HG03432 (cell line): ENCODE measurements around the gene ASPG.

Experiments used
- ATAC-seq: cut with Tn5 transposase; IDR thresholded peaks from one replicate; pipeline ENCODE4 v1.9.1; 2021; ENCODE audit warnings: mild to moderate bottlenecking, moderate library complexity; ENCODE audit not compliant: unreplicated experiment

Gene ASPG

GRCh38 chr14:104075530-104076151, 9.9 kb upstream of the ASPG start:
- ATAC-seq = no peak

GRCh38 chr14:104076743-104077142, 8.8 kb upstream of the ASPG start:
- no peak for ATAC-seq

- ATAC-seq = peak; percentile 78
These were observed 7.5 kb upstream of the ASPG start for GRCh38 chr14:104078031-104078455.

- ATAC-seq = no peak
These were observed 4.9 kb upstream of the ASPG start for GRCh38 chr14:104080376-104081260.

GRCh38 chr14:104081261-104081835, 4.2 kb upstream of the ASPG start:
- no peak for ATAC-seq

- ATAC-seq = no peak
These were observed 3.5 kb upstream of the ASPG start for GRCh38 chr14:104081951-104082464.

- no peak for ATAC-seq
These were observed 2.7 kb upstream of the ASPG start for GRCh38 chr14:104082807-104083206.

- ATAC-seq = no peak
These were observed 1.1 kb upstream of the ASPG start for GRCh38 chr14:104084251-104085002.

- ATAC-seq = no peak
These were observed 345 bp downstream of the ASPG start for GRCh38 chr14:104085889-104086201.

GRCh38 chr14:104086210-104086660, 735 bp downstream of the ASPG start:
- ATAC-seq = no peak

- ATAC-seq = no peak
These were observed 1.4 kb downstream of the ASPG start for GRCh38 chr14:104086661-104087461.

GRCh38 chr14:104087505-104087904, 2.0 kb downstream of the ASPG start:
- ATAC-seq = no peak

GRCh38 chr14:104087981-104088850, 2.7 kb downstream of the ASPG start:
- ATAC-seq = no peak

- no peak for ATAC-seq
These were observed 4.7 kb downstream of the ASPG start for GRCh38 chr14:104090071-104090748.

GRCh38 chr14:104091061-104091926, 5.8 kb downstream of the ASPG start:
- no peak for ATAC-seq

GRCh38 chr14:104091927-104092771, 6.6 kb downstream of the ASPG start:
- no peak for ATAC-seq

- ATAC-seq = no peak
These were observed 7.4 kb downstream of the ASPG start for GRCh38 chr14:104092931-104093365.
